Liver (tissue), 9 donors: ENCODE data around the gene NPPC. TPM values are rescaled to one million over a fixed set of nuclear protein-coding genes. Genes with fewer than 3 reads are reported as not detected.
"Not testable (repeated sequence)": the region's sequence is repeated elsewhere in the genome, so short reads cannot be mapped to it uniquely, and the experiment has no call there.

Source experiments
- DNase-seq: peaks from one replicate; pipeline ENCODE4 v3.0.0-alpha.2; 2017; ENCODE audit warnings: low spot score
- H3K27ac ChIP-seq, 2 donors: one replicate each; pipeline ENCODE4 v1.7.0; 2013; ENCODE audit warnings: inconsistent platforms in 2 of 2, low read length in 2 of 2, control low read depth in 1 of 2, low read depth in 1 of 2, mild to moderate bottlenecking in 1 of 2
- H3K27me3 ChIP-seq, 4 donors: one replicate each; pipeline versions ENCODE4 v1.6.1 to v1.7.0; 2013; ENCODE audit warnings: low read length in 3 of 4, inconsistent platforms in 1 of 4, mild to moderate bottlenecking in 1 of 4, moderate library complexity in 1 of 4; ENCODE audit not compliant: control insufficient read depth in 4 of 4, insufficient read depth in 4 of 4
- H3K36me3 ChIP-seq, 4 donors: one replicate each; pipeline versions ENCODE4 v1.6.1 to v1.7.0; 2013; ENCODE audit warnings: low read length in 3 of 4, mild to moderate bottlenecking in 3 of 4, low read depth in 1 of 4, moderate library complexity in 1 of 4; ENCODE audit not compliant: control insufficient read depth in 4 of 4, insufficient read depth in 3 of 4
- H3K4me1 ChIP-seq, 4 donors: one replicate each; pipeline versions ENCODE4 v1.6.1 to v1.7.0; 2013; ENCODE audit warnings: low read length in 3 of 4, mild to moderate bottlenecking in 3 of 4, moderate library complexity in 1 of 4; ENCODE audit not compliant: control insufficient read depth in 4 of 4, insufficient read depth in 4 of 4
- H3K4me3 ChIP-seq, 3 donors: one replicate each; pipeline versions ENCODE4 v1.6.1 to v1.7.0; 2013; ENCODE audit warnings: low read length in 3 of 3, control low read depth in 1 of 3, low read depth in 1 of 3, mild to moderate bottlenecking in 1 of 3
- H3K9ac ChIP-seq, 2 donors: one replicate each; pipeline ENCODE4 v1.7.0; 2013; ENCODE audit warnings: low read length in 2 of 2, mild to moderate bottlenecking in 2 of 2, moderate library complexity in 2 of 2, control low read depth in 1 of 2, low read depth in 1 of 2
- H3K9me3 ChIP-seq, 4 donors: one replicate each; pipeline versions ENCODE4 v1.6.1 to v1.7.0; 2013; ENCODE audit warnings: low read length in 3 of 4; ENCODE audit not compliant: control insufficient read depth in 4 of 4
- ATF3 ChIP-seq: IDR thresholded peaks from 2 replicates; pipeline ENCODE4 v1.6.1; 2016; ENCODE audit warnings: antibody characterized with exemption
- CTCF ChIP-seq: fragments of 150-350 bp; IDR thresholded peaks from 2 replicates; pipeline ENCODE4 v1.5.1; 2017; ENCODE audit warnings: improper control_type of control experiment, low read depth, low read length; ENCODE audit not compliant: missing input control
- EGR1 ChIP-seq, 2 donors: IDR thresholded peaks; 2 replicates each; pipeline ENCODE4 v1.6.1; 2016 to 2018; ENCODE audit warnings: antibody characterized with exemption in 2 of 2, low read depth in 2 of 2
- FOXA1 ChIP-seq: IDR thresholded peaks from 2 replicates; pipeline ENCODE4 v1.6.1; 2016; ENCODE audit warnings: antibody characterized with exemption
- FOXA2 ChIP-seq: IDR thresholded peaks from 2 replicates; pipeline ENCODE4 v1.6.1; 2016; ENCODE audit warnings: antibody characterized with exemption
- GABPA ChIP-seq, 2 donors: IDR thresholded peaks in 1 of 2; conservative IDR thresholded peaks in 1 of 2; 2 replicates each; pipeline ENCODE4 v1.6.1; 2016; ENCODE audit warnings: antibody characterized with exemption in 2 of 2, mild to moderate bottlenecking in 1 of 2, moderate library complexity in 1 of 2
- HNF4G ChIP-seq: IDR thresholded peaks from 2 replicates; pipeline ENCODE4 v1.6.1; 2016; ENCODE audit warnings: antibody characterized with exemption
- JUND ChIP-seq, 2 donors: IDR thresholded peaks; 2 replicates each; pipeline ENCODE4 v1.6.1; 2016; ENCODE audit warnings: antibody characterized with exemption in 2 of 2
- MAX ChIP-seq: IDR thresholded peaks from 2 replicates; pipeline ENCODE4 v1.6.1; 2016; ENCODE audit warnings: antibody characterized with exemption
- NR2F2 ChIP-seq: IDR thresholded peaks from 2 replicates; pipeline ENCODE4 v1.6.1; 2016; ENCODE audit warnings: antibody characterized with exemption
- RAD21 ChIP-seq, 2 donors: IDR thresholded peaks; 2 replicates each; pipeline ENCODE4 v1.6.1; 2016; ENCODE audit warnings: antibody characterized with exemption in 2 of 2, mild to moderate bottlenecking in 2 of 2
- REST ChIP-seq: IDR thresholded peaks from 2 replicates; pipeline ENCODE4 v1.6.1; 2016; ENCODE audit warnings: antibody characterized with exemption, mild to moderate bottlenecking
- RXRA ChIP-seq, 2 donors: IDR thresholded peaks; 2 replicates each; pipeline ENCODE4 v1.6.1; 2017 to 2018; ENCODE audit warnings: antibody characterized with exemption in 2 of 2, mild to moderate bottlenecking in 1 of 2
- SP1 ChIP-seq: IDR thresholded peaks from 2 replicates; pipeline ENCODE4 v1.6.1; 2018; ENCODE audit warnings: antibody characterized with exemption, mild to moderate bottlenecking
- TAF1 ChIP-seq: conservative IDR thresholded peaks from 2 replicates; pipeline ENCODE4 v1.6.1; 2016; ENCODE audit warnings: antibody characterized with exemption, mild to moderate bottlenecking
- YY1 ChIP-seq: IDR thresholded peaks from 2 replicates; pipeline ENCODE4 v1.6.1; 2016; ENCODE audit warnings: antibody characterized with exemption, mild to moderate bottlenecking
- ZBTB33 ChIP-seq: IDR thresholded peaks from 2 replicates; pipeline ENCODE4 v1.6.1; 2016; ENCODE audit warnings: antibody characterized with exemption
- WGBS: extraction: QIAGEN DNeasy Blood & Tissue Kit; methylation state at CpG from one replicate; pipeline ENCODE4 v1.1.7; 2013; 5-methylcytosine and 5-hydroxymethylcytosine counted together
- polyA plus RNA-seq, 2 donors: library from polyadenylated mRNA; stranded (reverse) in 1 of 2; unstranded in 1 of 2; fragments of 200-250 nt in 1 of 2; fragments of >200 nt in 1 of 2; fragmentation: Nextera tagmentation in 1 of 2; extraction: Ambion mirVana in 1 of 2; gene quantifications; one replicate each; pipeline versions ENCODE4 v1.2.1 to v1.2.3, GENCODE V29; 2013 to 2015
- total RNA-seq, 2 donors: library from RNA; depleted of rRNA; stranded (reverse); fragments of >200 nt; gene quantifications; one replicate each; pipeline ENCODE4 v1.2.3, GENCODE V29; 2014
- donor health status: healthy.
- donor health status: healthy.
- donor health status: healthy.
- donor health status: healthy.
- donor health status: healthy.

Gene NPPC
- total and polyA plus RNA-seq, 4 donors = 0.47 TPM; not detected in 3

- no peak for TF ChIP-seq ATF3
Observed at GRCh38 chr2:231951452-231952035, 25.3 kb upstream of the NPPC start (continued).

GRCh38 chr2:231947694-231948093, 21.5 kb upstream of the NPPC start:
- DNase-seq = no peak
- Histone ChIP-seq H3K4me3 (no peak overlapping the region), H3K9me3 (peaks cover 0 to 5% (median 0%) of the 10 kb centered on the region in 4 donors), H3K9ac (no peak overlapping the region), H3K27me3 (no peaks in the 10 kb centered on the region), H3K4me1 (peaks cover 0 to under 1% (median 0%) of the 10 kb centered on the region in 4 donors), H3K36me3 (no peaks in the 10 kb centered on the region), H3K27ac (no peak overlapping the region)
- 85% methylated on average over 7 of the region's 7 CpGs for WGBS
- TF ChIP-seq EGR1 (IDR thresholded peaks at IDR 0.05; ENCODE audit: low read depth in 2 of 2) = no peak
- TF ChIP-seq YY1 = no peak
- no peak for TF ChIP-seq ATF3
- no peak for TF ChIP-seq RXRA (IDR thresholded peaks at IDR 0.05)

- H3K27ac ChIP-seq, H3K36me3 ChIP-seq, H3K4me3 ChIP-seq, H3K9me3 ChIP-seq, H3K9ac ChIP-seq, DNase-seq, H3K4me1 ChIP-seq, H3K27me3 ChIP-seq: not testable (repeated sequence)
- WGBS = 84% methylated on average over 11 of the region's 11 CpGs
Observed at GRCh38 chr2:231947112-231947511, 20.9 kb upstream of the NPPC start.

- 88% methylated on average over 15 of the region's 15 CpGs for WGBS
- Histone ChIP-seq H3K4me3 (no peak overlapping the region), H3K27ac (no peak overlapping the region), H3K4me1 (peaks cover 0 to 7% (median 1%) of the 10 kb centered on the region in 4 donors), H3K9ac (no peak overlapping the region), H3K27me3 (no peaks in the 10 kb centered on the region), H3K36me3 (no peaks in the 10 kb centered on the region), H3K9me3 (no peaks in the 10 kb centered on the region)
- no peak for DNase-seq
- TF ChIP-seq TAF1 = no peak
- TF ChIP-seq FOXA2 = no peak
- TF ChIP-seq NR2F2 = no peak
- TF ChIP-seq FOXA1 = no peak
- TF ChIP-seq JUND (IDR thresholded peaks at IDR 0.05) = no peak
- TF ChIP-seq RAD21 (IDR thresholded peaks at IDR 0.05) = no peak
- no peak for TF ChIP-seq GABPA (IDR thresholded peaks at IDR 0.05 in 1 of 2, conservative IDR thresholded peaks at IDR 0.05 in 1 of 2)
- TF ChIP-seq SP1 = no peak
- no peak for TF ChIP-seq YY1
- no peak for TF ChIP-seq ATF3
- no peak for TF ChIP-seq ZBTB33
- TF ChIP-seq RXRA (IDR thresholded peaks at IDR 0.05) = no peak
- TF ChIP-seq CTCF = no peak
- TF ChIP-seq HNF4G = no peak
- no peak for TF ChIP-seq MAX
- no peak for TF ChIP-seq EGR1 (IDR thresholded peaks at IDR 0.05; ENCODE audit: low read depth in 2 of 2)
- no peak for TF ChIP-seq REST
Observed at GRCh38 chr2:231946241-231946814, 20.1 kb upstream of the NPPC start.
